Keratinocyte (primary cell): Measurements from ENCODE around the gene SALL4.

ENCODE experiments used
- CTCF ChIP-seq, 3 experiments: IDR thresholded peaks in 1 of 3; conservative IDR thresholded peaks in 1 of 3; optimal IDR thresholded peaks in 1 of 3; 2 replicates in 2 of 3; 3 replicates in 1 of 3; pipeline versions ENCODE3 to v1.5.1; 2011; ENCODE audit warnings: low read length in 3 of 3, mild to moderate bottlenecking in 3 of 3, moderate library complexity in 2 of 3, control low read depth in 1 of 3, inconsistent platforms in 1 of 3; ENCODE audit not compliant: insufficient read depth in 2 of 3; ENCODE audit errors: extremely low read depth in 1 of 3
- EZH2 ChIP-seq: IDR thresholded peaks from one replicate; pipeline ENCODE4 v1.6.1; 2012; ENCODE audit warnings: inconsistent platforms, mild to moderate bottlenecking, low read length, moderate library complexity

GRCh38 chr20:51837436-51837835, 35.1 kb upstream of the SALL4 start:
- no peak for TF ChIP-seq CTCF (optimal IDR thresholded peaks at IDR 0.05 in 1 of 3, IDR thresholded peaks at IDR 0.05 in 1 of 3, conservative IDR thresholded peaks at IDR 0.05 in 1 of 3; ENCODE audit: extremely low read depth in 1 of 3, insufficient read depth in 2 of 3, low read length in 3 of 3)
- no peak for TF ChIP-seq EZH2
